Activated CD8-positive, alpha-beta memory T cell treated with anti-CD3 and anti-CD28 coated beads, Interleukin-2, amount 50 U/mL, for 1 hour (primary cell): Measurements from ENCODE around the gene SGSH.
A peak's percentile ranks its signal among the peaks of the same experiment; 100 is the strongest.
"Not testable (repeated sequence)": the region's sequence is repeated elsewhere in the genome, so short reads cannot be mapped to it uniquely, and the experiment has no call there.

Source experiments
- DNase-seq: peaks from one replicate; pipeline ENCODE4 v3.0.0-alpha.2; 2020; ENCODE audit errors: extremely low read depth

Gene SGSH

DNA sequence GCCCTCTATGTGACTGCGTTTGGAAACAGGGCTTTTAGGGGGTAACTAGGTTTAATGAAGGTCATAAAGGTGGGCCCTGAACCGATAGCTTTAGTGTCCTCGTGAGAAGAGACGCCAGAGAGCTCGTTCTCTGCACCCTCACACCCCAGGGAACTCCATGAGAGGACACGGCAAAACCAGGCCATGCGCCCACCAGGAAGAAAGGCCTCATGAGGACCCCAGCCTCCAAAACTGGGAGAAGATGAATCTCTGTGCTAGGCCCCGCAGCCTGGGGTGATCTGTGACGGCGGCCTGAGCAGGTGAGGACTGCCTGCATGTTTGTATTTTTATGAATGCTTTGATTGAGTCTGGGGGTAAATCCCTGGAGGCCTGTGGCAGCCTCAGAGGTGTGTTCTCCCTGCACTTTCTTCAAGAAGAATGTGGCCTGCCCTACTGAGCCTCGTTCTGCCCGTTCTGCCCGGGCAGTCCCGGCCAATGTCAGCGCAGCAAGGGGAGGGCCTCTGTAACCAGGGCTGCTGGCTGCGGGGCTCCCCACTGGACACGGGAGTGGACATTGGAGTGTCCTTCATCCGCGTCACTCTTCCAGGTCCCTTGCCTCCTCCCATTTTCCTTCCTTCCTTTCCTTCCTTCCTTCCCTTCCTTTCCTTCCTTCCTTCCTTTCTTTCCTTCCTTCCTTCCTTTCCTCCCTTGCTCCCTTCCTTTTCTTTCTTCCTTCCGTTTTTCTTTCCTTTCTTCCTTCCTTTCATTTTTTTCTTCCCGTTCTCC is 33.7 kb upstream of the SGSH start:
- no peak for DNase-seq

DNA sequence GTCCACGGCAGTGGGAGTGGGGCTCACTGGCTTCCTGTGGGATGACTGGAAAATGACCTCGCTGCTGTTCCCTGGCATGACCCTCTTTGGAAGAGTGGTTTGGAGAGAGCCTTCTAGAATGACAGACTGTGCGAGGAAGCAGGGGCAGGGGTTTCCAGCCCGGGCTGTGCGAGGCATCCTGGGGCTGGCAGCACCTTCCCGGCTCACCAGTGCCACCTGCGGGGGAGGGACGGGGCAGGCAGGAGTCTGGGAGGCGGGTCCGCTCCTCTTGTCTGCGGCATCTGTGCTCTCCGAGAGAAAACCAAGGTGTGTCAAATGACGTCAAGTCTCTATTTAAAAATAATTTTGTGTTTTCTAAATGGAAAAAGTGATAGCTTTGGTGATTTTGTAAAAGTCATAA is 32.7 kb upstream of the SGSH start:
- DNase-seq, result peak; percentile 82

DNA sequence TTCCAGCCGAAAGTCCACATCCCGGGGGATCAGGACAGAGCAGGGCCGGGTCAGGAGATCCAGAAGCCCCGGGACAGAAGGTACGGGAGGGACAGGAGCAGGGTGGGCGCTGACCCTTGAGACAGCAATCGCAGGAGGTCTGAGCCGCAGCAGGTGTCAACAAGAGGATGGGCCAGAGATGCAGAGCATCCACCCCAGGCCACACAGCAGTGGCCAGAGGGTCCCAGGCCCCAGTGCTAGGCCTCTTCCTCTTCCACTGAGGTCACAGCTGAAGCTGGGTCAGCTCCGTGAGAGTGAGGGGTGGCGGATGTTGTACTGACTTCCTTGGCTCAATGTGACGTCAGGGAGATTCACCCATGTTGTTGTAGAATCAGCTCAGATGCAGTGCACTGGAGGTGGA is 31.8 kb upstream of the SGSH start:
- DNase-seq, result no peak

DNA sequence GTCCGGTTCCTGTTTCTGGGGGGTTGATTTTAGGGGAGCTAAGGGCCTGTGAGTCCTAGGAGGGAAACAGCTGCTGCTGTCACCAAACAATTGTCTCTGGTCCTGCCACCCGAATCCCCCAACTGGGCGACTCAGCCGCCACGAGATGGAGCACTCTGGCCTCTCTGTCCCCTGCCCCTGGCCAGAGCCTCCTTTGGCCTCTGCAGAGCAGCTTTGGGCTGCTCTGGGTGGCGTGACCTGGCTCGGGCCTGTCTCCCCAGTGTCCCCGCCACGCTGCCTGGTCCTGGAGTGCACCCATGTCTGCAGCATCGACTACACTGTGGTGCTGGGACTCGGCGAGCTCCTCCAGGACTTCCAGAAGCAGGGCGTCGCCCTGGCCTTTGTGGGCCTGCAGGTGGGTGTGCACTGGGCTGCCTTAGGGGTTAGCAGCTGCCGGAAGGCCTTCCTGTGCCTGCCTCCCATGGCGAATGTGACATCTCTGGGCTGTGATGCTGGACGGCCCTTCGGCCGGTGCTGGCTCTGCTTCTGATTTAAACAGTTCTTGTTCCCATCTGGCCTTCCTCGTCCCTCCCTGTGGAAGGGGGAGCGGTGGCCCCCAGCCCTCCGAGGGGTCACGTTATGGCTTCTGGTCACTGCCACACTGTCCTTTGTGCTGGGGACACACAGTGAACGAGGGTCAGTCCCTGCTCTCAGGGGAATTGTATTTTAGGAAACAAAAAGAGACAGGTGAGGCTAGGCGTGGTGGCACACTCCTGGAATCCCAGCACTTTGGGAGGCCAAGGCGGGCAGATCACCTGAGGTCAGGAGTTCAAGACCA is 29.0 kb upstream of the SGSH start:
- DNase-seq, result no peak

DNA sequence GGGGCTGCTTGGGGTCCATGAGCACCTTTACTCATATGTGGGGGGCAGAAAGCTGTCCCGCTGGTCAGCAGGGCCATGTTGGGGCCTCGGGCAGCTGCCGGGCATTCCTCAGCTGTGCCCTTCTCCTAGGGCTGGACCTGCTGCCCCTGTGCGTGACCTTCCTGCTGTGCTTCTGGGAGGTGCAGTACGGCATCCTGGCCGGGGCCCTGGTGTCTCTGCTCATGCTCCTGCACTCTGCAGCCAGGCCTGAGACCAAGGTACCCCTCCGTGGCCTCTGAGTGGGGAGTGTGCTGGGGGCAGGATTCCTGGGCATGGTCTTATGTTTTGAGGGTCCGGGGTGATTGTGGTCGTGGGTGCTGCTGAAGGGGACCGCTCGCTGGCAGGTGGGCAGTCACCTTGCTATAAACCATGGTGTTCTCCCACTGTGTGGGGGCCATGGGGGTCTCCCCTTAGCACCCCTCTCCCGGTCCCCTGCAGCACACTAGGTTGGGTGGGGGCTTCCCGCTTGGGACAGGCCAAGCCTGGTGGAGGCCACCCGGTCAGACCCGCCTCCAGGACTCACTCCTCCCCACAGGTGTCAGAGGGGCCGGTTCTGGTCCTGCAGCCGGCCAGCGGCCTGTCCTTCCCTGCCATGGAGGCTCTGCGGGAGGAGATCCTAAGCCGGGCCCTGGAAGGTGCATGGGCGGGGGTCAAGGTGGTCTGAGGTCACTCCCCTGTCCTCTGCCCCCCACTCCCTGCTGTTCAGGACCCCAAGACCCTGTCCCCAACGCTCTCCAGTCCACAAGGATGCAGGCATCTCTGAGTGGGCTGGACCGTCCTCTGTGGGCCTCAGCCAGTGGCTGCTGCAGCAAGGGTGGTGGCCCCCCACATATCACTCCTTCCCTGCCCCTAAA is 28.1 kb upstream of the SGSH start:
- no peak for DNase-seq

DNA sequence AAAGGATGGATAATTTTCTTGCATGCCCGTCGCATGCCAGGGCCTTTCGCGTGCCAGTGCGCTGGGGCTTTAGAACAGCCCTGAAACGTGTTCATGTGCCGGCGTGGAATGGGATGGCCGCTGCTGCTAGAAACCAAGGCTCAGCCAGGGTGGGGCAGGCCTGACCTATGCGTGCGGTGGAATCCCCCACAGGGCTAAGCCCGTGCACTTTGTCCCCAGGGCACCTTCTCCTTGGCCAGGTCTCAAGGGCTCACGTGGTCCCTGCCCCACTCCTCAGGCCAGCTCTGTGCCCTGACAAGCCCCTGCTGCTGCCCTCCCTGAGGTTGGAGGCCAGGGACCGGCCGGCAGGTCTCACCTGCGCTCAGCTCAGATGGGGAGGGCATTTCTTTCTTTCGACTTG is 27.4 kb upstream of the SGSH start:
- no peak for DNase-seq

DNA sequence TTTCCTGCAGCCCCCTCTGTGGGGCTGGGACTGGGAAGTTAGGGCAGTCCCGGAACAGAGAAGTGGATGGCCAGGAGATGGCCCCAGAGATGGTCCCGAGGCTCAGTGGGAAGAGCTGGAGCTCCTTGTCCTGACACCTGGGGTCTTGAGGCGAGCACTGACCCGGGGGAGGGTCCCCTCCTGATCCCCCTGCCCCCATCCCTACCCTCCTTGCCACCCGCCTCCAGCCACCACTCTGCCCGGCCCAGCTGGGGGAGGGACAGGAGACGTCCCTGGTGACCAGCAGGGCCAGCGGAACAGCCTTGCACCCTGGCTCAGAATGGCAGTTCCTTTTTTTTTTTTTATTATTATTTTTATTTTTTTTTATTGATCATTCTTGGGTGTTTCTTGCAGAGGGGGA is 26.6 kb upstream of the SGSH start:
- DNase-seq, result no peak

DNA sequence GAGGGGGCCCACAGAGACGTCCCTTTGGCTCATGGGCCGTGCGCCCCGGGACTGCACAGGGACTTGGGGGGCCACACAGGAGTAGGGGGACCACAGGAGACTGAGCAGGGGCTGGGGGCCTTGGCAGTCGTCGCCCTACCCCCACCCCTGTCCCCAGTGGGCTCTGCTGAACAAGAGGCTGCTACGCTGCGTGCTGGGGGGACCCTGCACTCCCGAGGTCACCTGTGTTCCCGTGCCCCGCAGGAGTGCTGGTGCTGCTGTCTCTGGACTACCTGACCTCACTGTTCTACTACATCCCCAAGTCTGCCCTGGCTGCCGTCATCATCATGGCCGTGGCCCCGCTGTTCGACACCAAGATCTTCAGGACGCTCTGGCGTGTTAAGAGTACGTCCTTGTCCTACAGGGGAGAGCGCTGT is 26.1 kb upstream of the SGSH start:
- no peak for DNase-seq

DNA sequence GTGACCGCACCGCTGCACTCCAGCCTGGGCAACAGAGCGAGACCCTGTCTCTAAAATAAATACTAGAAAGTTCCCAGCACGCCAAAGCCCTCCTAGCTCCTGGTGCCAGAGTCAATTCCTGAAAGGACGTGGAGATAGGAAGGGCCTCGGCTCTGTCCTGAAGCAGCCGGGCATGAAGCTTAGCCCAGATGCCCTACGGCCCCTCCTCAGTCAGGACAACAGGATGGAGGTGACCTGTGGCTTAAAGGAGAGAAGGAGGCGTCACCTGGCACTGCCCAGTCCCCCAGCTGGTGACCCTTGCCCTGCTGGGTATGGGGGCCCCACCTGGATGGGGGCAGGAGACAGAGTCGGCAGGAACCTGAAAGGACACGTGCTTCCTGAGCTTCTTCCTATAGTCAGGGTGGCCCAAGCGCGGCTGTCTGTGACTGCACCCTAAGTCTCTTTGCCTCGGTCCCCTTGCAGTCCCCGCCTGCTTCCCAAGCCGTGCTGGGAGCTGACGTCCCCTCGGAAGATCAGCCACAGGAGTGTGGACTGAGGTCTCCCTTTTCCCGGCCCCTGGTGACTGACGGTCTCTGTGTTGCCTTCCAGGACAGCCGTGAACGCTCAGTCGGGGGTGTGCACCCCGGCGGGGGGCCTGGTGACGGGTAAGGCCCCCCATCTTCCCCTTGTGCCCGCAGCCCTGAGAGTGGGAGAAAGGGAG is 25.6 kb upstream of the SGSH start:
- no peak for DNase-seq

DNA sequence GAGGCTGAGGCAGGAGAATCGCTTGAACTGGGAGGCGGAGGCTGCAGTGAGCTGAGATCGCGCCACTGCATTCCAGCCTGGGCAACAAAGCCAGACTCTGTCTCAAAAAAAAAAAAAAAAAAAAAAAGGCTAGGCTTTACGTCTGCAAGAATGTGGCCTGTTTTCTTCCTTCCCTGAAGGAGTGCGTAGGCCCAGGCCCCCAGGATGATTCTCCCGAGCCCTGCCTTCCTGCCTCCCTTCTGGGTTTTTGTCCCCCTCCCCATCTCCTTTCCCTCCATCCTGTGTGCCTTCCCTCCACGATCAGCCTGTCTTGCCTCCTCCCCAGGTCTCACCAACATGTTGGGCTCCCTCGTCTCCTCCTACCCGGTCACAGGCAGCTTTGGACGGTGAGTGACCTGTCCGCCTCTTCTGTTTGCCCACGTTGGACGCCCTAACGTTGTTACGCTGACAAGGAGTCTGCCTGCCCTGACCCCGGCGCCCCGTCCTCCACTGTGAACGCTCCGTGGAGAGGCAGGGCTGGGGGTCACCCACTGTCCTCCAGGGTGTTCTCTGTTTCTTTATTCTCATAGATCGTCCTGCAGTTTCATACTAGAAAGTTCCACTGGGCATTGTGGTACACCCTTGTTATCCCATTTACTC is 24.9 kb upstream of the SGSH start:
- DNase-seq, result no peak

DNA sequence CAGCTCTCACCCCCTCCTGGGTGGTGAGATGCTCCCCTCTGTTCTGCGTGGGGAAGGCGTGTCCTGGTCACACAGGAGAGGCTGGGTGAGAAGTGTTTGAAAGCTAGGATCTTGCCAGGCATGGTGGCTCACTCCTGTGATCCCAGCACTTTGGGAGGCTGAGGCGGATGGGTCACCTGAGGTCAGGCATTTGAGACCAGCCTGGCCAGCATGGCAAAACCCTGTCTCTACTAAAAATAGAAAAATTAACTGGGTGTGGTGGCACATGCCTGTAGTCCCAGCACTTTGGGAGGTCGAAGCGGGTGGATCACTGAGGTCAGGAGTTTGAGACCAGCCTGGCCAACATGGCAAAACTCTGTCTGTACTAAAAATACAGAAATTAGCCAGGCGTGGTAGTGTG is 24.3 kb upstream of the SGSH start:
- DNase-seq, result not testable (repeated sequence)

DNA sequence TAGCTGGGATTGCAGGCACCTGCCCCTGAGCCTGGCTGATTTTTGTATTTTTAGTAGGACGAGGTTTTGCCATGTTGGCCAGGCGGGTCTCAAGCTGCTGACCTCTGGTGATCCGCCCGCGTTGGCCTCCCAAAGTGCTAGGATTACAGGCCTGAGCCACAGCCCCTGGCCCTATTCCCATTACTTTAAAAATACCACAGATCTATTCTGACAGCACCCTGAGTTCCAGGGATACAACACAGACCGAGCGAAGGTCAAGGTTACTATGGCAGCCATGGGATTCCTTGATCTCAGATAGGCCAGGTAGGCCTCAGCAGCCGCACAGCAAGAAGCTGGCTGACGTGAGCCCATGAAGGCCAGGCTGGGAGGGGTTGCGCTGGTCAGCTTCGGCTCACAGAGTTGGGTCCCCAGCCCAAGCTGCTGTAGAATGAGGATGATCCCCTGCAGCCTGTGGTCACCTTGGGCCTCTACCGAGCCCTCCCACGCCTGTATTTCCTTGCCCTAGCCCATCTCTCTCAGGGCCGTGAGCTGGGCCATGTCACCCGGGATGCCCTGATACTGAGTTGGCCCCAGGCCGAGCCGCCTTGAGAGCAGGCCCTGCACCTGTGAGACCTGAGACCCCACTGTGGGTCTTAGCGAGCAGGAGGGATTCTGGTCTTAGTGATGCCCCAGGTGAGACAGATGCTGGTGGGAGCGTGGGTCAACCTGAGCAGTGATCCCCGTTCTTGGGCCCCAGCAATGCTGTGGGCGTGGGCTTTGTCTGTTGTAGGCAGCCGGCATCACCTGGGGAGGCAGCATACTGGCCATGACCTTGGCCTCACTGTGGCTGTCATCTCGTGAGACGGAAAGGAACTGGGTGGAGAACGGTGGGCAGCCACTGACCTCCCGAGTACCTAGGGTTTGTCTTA is 23.6 kb upstream of the SGSH start:
- no peak for DNase-seq

DNA sequence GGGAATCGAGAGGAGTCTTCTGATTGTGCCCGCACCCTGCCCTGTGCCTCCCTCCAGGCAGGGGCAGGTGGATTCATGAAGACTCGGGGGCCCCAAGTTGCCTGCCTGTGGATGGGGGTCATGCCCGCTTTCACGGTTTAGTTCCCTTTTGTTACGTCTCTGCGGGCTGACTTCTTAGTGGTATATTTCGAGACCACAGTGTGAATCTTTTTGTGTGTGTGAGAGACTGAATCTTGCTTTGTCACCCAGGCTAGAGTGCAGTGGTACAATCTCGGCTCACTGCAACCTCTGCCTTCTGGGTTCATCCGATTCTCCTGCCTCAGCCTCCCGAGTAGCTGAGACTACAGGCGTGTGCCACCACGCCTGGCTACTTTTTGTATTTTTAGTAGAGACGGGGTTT is 22.4 kb upstream of the SGSH start:
- no peak for DNase-seq

DNA sequence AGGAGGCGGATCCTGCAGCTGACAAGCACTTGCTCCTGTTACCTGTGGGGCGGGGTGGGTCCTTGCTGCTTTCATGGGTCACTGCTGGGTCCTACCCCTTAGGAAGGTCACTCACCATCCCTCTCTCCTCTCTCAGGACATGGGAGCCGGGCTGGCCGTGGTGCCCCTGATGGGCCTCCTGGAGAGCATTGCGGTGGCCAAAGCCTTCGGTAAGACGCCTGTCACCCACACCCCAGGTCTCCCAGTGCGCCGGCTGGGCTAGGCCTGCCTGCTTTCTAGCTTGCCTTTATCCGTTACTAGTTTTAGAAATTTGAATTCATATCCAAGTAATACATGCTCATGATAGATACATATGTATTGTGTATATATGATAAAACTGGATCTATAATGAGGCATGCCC is 17.3 kb upstream of the SGSH start:
- no peak for DNase-seq

DNA sequence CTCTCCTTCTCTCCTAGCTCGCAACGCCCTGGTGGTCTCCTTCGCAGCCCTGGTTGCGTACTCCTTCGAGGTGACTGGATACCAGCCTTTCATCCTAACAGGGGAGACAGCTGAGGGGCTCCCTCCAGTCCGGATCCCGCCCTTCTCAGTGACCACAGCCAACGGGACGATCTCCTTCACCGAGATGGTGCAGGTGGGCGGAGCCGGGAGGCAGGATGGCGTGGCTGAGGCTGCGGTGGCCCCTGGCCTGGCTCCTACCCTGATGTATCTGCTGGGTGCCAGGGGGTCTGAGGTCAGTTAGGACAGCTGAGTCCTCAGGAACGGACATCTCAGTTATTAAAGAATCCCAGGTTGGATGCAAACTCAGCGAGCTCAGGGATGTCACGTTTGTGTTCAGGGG is 16.8 kb upstream of the SGSH start:
- DNase-seq, result no peak

DNA sequence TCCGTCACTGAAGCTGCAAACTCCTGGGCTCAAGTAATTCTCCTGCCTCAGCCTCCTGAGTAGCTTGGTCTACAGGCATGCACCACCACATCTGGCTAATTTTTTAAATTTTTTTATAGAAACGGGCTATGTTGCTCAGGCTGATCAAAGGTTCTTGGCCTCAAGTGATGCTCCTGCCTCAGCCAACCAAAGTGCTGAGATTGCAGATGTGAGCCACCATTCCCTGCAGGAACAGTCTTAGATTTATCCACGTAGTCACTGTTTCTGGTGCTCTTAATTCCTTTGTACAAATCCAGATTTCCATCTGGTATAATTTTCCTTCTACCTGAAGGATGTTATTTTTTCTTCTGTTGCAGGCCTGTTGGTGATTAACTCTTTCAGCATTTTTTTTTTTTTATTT is 13.1 kb upstream of the SGSH start:
- no peak for DNase-seq

DNA sequence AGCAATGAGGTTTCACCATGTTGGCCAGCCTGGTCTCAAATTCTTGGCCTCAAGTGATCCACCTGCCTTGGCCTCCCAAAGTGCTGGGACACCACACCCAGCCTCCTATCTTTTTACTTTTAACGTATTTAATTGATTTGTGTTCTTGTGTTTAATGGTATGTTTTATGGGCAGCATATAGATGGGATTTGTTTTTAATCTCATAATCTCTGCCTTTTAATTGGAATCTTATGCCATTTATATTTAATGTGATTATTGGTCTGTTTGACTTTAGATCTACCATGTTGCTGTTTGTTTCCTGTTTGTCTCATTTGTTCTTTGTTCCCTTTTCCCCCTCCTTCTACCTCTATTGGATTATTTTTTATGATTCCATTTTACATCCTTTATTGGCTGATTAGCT is 12.3 kb upstream of the SGSH start:
- DNase-seq, result no peak

DNA sequence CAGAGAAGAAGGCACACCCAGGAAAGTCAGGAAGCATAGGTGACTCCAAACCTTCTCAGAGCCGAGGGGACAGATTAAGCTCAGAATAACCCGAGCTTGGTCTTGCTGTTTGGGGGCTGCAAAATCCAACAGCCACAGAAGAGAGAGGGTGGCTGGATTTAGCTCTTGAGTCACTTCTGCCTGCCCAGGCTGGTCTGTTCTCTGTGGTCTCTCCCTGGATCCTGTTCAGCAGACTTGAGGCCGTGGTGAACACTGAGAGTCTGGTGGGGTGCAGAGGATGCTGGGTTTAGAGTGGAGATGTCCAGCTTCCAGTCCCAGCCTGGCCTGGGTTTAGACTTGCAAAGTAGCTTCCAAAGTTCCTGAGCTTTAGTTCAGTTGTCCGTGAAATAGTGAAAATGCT is 8.9 kb upstream of the SGSH start:
- DNase-seq, result no peak

DNA sequence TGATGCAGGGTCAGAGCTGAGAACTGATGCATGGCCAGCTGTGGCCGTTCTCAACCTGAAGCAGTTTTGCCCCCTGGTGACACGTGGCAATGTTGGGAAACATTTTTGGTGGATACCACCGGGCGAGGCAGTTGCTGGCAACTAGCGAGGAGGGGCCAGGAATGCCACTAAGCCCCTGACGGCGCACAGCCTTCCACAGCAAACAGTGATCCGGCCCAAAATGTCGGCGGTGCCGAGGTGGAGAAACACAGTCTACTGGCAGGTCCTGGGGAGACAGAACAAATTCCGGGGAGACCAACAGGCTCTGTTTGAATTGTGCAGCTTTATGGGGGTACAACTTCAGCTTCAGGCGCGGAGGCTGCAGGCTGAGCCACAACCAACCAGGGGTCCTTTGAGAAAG is 8.3 kb upstream of the SGSH start:
- DNase-seq, result no peak

DNA sequence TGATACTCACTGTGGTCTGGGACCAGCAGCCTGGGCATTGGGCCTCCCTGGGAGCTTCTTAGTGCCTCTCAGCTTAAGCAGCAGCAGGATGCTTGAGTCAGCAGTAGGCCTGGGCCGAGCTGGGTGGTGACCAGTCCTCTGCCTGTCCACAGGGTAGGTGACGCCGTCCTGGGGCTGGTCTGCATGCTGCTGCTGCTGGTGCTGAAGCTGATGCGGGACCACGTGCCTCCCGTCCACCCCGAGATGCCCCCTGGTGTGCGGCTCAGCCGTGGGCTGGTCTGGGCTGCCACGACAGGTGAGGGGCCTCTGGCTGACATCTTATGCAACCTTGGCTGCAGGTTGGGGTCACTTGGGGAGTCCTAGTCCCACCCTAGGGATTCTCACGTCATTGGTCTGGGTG is 7.5 kb upstream of the SGSH start:
- no peak for DNase-seq
